Activated CD4-positive, alpha-beta T cell treated with anti-CD3 and anti-CD28 coated beads, Interleukin-2, Interleukin-6, amounts not matched to agents 100 ng/mL and 50 ng/mL, durations not matched to agents 16 hours and 8 hours (primary cell): ENCODE measurements around the gene DNASE1.
"Not testable (repeated sequence)": the region's sequence is repeated elsewhere in the genome, so short reads cannot be mapped to it uniquely, and the experiment has no call there.

Source experiments
- DNase-seq: peaks from one replicate; pipeline ENCODE4 v3.0.0-alpha.2; 2020

The DNASE1 gene, protein sequence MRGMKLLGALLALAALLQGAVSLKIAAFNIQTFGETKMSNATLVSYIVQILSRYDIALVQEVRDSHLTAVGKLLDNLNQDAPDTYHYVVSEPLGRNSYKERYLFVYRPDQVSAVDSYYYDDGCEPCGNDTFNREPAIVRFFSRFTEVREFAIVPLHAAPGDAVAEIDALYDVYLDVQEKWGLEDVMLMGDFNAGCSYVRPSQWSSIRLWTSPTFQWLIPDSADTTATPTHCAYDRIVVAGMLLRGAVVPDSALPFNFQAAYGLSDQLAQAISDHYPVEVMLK

DNA sequence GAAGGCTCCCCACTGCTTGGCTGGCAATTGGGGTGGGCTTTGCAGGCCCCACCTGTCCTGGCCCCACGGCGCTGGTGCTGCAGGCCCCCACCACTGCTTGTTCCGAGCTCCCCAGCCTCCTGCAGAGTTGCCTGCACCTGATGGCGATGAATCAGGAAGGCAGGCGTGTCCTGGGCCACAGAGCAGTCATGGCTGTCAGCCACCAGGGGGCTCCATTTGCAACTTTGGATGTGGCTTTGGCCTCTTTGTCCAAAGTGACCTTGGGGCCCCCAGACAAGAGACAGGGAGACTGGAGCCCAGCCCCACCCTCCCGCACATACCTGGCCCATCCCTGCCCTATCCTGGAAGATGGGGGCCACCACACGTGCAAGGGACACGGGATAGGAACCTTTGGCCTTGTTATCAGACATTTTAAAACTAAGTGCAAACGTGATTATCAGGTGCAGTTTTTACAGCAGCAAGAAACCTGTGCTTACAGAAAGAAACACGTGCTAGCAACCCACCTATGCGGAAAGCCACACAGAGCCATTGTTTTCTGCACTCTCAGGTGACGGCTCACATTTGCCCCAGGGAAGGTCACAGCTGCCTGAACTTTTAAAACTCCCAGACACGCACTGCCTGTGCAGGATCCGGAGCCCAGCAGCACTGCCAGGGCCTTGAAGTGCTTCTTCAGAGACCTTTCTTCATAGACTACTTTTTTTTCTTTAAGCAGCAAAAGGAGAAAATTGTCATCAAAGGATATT, at the start of gene DNASE1:
Gene DNASE1, plus strand, starts transcription at position 443 of the 743 bp plus-strand sequence. CDS start 683 bp downstream, outside the sequence.
- DNase-seq: peak; percentile 72

DNA sequence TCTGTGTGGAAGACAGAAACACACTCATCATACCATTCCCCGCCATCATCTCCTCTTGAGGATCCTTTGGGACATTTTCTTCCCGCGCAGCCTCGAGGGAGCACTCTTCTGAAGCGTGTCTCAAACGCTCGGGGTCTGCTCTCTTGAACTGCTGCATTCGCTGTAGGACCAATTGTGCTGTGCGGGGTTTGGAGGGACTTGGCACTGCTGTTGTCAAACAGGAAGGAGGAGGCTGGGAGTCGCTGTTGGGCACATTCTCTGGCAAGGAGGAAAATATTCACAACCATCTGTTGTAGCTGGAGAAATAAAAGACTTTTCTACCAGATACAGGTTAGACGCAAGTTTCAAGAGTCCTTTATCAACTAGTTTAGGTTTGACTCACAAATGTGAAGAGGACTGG, 48.0 kb upstream of the DNASE1 start:
- DNase-seq: no peak

DNA sequence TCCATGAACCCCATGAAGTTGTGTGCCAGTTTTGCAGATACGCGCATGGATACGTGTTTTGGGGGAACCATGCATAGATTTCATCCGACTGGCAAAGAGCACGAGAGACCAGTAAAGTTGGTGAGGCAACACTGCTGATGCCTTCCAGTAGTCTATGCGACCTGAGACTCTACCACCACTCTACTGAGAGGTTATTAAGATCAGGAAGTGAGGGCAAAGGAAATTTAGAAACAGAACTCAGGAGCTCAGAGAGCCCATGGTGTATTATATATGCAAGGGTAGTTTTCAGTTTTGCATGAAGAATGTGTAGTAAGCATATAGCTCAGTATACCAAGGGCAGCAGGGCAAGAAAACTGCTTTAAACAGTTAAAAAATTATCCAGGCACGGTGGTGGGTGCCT, 47.3 kb upstream of the DNASE1 start:
- no peak for DNase-seq

DNA sequence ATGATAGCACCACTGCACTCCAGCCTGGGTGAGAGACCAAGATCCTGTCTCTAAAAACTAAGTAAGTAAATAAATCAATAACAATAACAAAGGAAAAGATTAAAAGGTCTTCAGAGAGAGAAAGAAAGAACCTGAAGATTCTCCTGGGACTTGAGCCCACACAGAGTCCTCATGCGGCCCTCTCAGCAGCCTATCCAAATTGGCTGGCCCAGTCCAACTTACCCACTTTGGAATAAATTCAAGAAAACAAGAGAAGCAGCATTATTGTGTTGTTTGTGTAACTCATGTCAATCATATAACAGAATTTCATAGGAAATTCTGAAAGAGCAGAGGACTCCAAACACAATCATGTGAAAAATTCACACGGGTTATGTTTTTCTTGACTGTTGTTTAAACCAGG, 46.9 kb upstream of the DNASE1 start:
- no peak for DNase-seq

DNA sequence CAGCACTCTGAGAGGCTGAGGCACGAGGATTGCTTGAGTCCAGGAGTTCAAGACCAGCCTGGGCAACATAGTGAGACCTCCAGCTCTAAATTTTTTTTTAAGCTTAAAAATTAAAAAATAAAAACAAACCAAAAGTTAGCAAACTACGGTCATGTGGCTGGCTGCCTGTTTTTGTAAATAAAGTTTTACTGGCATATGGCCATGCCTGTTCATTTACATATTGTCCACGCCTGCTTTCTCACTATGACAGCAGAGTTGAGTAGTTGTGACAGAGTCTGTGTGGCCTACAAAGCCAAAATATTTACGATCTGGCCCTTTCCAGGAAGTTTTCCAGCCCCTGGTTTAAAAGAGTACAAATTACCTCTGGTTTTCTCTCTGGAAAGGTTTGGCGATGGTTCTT, 46.4 kb upstream of the DNASE1 start:
- DNase-seq: no peak

DNA sequence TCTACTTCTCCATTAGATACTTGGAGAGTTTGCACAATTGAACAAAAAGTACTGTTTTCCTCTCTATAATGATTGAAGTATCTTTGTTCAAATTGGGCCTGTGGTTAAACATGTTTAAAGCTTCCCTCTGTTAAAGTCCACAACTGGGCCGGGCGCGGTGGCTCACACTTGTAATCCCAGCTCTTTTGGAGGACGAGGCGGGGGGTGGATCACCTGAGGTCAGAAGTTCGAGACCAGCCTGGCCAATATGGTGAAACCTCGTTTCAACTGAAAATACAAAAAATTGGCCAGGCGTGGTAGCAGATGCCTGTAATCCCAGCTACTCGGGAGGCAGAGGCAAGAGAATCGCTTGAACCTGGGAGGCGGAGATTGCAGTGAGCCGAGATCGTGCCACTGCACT, 45.5 kb upstream of the DNASE1 start:
- DNase-seq: not testable (repeated sequence)

DNA sequence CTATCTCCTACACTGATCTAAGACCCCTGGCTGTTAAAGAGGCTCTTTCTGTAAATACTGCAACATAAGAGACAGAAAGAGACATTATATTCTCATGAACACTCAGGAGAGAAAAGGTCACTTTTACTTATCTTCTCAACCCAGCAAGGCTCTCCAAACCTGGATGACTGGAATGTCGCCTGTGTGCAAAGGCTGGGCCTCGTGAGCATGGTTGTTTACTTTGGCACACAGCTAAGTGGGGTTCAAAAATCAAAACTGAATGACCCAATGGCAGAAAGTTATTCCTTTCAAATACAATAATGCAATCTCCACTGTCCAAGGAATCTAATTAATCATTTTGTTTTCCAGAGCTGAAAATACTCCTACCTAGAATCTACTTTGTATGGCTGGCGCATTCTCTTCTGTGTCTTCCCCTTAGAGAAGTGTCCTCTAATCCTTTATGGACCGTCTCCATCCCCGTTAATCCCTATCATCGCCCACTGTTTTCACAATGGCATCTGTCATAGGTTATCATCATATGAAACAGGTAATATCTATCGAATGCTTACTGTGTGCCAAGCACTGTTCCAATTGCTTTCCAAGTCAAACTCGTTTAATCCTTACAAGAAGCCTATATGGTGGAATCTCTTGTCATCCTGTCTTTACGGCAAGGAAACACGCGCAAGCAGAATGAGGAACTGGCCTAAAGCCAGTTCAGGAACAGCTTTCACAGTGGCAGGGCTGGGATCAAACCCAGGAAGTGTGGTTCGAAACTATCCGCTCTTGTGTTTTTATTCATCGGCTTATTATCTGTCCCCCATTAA, 44.4 kb upstream of the DNASE1 start:
- DNase-seq: no peak

DNA sequence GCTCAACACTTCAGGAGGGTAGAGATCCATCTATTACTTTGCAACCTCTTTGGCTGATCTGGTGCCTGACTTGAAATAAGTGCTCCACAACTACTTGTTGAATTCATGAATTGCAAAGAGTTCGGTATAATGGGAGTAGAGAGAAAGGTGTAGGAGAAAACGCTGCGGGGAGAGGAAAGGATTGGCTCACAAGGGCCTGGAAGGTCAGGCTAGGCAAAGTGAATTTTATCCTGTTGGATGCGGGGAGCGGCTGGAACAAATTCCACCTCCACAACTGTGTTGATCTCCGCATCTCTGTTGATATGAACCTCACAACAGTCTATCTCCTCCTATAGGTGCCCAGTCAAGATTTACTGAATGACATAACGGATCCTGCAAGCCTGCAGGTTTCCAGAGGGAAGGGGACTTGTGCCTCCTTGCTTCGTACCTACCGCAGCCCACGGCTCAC, 43.8 kb upstream of the DNASE1 start:
- no peak for DNase-seq

DNA sequence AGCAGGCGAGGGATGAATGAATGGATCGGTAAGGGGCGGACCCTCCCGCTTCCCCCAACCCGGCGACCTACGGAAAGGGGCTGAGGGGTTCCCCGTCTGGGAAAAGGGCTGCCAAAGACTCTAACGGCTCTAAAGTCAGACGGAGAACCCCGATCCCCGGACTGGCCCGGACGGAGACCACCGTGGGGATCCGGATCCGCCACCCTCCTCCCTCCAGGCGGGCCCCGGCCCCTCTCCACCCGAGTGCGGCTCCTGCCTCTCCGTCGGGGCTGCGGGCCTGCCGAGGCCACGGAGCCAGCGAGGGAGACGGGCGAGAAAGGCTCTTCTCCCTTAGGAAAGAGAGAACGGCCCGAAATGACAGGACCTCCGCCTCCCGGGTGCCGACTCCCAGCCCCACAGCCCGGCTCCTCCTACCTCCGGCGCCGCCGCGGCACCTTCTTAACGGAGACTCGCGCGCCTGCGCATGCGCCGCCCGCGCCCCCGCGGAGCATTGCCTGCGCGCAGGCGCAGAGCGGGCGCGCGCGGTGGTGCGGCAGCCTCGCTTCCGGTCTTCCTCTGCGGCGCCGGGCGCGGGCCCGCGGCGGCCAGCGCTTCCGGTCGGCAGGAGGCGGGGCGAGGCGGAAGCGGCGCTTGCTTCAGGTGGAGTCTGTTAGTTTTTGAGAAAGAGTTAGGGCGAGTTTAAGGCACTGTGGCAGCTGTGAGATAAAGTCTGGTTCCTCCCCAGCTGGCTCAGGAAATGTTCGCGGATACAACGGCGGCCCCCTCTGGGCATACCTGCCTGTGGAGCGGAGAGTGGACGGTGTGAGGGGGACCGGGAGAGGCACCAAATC, 43.1 kb upstream of the DNASE1 start, which contains the start of gene SLX4:
Gene SLX4, minus strand, starts transcription at position 461 of the 830 bp plus-strand sequence. CDS start 2,642 bp downstream, outside the sequence.
- peak; percentile 95 for DNase-seq

DNA sequence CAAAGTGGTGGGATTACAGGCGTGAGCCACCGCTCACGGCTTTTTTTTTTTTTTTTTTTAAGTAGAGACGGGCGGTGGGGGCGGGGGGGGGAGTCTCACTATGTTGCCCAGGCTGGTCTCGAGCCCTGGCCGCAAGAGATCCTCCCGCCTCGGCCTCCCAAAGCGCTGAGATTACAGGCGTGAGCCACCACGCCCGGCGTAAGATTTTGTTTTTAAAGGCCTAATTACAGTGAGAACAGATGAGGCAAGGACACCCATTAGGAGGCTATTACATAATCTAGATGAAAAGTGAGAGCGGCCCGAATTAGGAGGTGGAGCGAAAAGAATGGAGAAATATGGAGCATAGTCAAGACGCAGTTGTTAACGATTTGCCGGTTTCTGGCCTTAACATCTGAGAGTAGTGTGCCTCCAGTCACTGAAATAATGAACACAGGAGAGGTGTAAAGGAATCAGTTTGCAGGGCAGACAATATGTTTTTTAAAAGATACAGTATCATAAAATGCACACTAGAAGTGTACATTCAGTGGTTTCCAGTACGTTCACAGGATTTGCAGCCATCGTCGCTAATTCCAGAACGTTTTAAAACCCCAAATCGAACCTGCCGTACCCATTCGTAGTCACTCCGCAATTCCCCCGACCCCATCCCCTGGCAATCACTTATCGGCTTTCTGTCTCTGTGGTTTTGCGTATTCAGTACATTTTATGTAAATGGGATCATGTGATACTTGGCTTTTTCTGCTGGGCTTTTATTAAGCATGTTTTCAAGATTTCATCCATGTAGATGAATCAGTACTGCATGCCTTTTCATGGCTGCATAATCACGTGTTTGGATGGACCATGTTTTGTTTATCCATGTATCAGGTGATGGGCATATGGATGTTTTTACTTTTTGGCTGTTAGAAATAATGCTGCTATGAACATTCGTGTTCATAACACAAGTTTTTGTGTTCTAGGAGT, 41.7 kb upstream of the DNASE1 start:
- no peak for DNase-seq

DNA sequence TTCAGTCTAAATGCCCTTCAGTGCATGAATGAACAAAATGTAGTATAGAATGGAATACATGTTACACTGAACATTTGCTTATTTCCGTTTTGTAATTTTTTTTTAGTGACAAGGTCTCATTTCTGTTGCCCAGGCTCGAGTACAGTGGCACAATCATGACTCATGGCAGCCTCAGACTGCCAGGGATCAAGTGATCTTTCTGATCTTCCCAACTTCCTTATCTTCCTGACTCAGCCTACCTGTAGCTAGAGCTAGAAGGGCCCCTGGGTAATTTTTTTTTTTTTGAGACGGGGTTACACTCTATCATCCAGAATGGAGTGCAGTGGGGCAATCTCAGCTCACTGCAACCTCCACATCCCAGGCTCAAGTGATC, 35.7 kb upstream of the DNASE1 start:
- no peak for DNase-seq

DNA sequence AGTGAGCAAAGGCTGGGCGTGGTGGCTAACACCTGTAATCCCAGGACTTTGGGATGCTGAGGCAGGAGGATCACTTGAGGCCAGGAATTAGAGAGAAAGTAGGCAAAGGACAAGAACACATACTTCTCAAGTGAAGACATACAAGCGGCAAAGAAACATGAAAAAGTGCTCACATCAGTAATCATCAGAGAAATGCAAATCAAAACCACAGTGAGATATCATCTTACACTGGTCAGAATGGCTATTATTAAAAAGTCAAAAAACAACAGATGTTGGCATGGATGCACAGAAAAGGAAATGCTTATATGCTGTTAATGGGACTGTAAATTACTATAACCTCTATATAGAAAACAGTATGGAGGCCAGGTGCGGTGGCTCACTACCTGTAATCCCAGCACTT, 30.8 kb upstream of the DNASE1 start:
- no peak for DNase-seq

DNA sequence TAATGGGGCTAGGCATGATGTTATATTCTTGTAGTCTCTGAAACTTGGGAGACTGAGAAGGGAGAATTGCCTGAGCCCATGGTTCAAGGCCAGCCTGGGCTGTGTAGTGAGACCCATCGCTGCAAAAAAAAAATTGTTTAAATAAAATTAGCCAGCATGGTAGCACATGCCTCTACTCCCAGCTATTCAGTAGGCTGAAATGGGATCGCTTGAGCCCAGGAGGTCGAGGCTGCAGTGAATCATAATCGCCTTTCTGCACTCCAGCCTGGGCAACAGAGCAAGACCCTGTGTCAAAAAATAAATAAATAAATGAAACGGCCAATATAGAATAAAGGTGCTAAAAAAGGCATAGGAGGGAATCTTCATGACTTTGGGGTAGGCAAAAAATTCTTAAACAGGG, 29.2 kb upstream of the DNASE1 start:
- no peak for DNase-seq

DNA sequence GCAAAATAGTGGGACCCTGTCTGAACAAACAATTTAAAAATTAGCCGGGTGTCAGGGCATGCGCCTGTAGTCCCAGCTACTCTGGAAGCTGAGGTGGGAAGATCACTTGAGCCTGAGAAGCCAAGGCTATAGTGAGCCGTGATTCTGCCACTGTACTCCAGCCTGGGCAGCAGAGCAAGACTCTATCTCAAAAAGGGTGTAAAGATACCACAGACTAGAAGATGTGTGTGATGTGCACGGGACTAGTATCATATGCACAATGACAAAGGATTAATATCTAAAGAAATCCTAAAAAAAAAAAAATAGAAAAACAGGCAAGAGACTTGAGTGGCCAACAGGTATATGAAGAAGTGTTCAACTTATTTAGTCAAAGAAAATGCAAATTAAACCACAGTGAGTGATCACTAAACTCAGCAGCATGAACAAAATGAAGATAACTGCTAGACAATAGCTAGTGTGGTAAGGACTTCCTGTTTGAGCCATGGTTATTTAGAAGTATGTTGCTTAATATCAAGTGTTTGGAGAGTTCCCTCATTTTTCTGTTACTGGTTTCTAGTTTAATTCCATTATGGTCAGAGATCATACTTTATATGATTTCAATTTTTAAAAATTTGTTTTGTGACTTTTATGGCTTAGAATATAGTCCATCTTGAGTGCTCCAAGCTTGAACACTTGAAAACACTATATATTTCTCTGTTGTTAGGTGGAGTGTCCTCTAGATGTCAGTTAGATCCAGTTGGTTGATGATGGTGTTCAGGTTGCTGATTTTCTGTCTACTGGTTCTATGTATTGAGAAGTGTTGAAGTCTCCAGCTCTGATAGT, 28.4 kb upstream of the DNASE1 start:
- DNase-seq: peak; percentile 61

DNA sequence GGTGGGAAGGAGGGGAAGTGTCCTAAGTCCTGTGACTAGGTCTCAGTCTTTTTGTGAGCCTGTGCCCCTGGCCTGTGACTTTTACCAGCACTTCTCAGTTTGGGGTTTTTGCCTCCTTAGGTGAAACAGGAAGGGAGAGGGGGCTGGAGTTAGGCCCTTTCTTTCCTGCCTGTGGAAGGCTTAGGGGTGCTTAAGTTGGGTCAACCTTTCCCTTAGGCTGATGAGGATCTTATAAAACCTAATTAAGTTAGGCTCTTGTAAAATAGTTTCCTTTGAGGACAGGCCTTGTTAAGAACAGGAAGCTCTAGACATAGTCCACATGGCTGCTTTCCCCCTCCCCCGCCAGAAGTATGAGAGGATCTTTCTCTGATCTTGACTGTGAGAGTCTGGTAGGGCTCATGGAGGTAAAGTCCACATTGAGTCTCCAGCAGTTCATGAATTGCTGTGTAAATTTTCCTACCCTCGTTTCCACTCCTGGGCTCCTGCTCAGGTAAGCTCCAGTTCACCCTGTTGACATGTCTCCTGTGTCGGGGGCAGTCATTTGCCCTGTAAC, 17.0 kb upstream of the DNASE1 start:
- DNase-seq: no peak

DNA sequence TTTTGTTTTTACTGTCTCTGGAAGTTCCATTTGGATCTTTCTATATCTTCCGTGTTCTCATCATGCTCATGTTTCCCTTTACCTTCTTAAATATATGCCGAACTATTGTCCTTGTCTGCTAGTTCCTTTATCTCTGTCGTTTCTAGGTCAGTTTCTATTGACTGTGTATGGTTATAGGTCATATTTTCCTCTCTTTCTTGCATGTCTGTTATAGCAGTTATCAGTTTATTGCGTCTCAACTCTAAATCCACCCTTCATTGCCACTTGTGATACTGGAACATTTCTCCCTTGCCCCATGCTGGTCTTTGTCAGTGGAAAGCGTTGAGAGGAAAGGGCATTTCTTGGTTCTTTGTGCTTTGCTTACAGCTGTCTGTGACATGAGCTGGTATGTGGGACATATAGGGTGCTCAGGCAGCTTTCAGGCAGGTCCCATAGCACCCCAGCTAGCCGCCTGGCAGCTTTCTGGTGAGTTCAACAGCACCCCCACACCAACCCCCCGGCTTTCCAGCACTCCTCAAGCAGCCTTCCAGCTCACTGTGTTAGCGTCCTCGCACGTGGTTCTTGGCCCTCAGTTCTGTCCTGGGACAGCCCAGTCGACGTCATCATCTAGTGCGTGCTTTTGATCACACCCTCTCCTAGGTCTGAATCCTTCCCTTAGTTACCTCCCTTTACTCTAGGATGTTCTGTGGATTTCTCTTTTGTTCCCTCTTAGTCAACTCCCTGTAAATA, 15.4 kb upstream of the DNASE1 start:
- DNase-seq: no peak

DNA sequence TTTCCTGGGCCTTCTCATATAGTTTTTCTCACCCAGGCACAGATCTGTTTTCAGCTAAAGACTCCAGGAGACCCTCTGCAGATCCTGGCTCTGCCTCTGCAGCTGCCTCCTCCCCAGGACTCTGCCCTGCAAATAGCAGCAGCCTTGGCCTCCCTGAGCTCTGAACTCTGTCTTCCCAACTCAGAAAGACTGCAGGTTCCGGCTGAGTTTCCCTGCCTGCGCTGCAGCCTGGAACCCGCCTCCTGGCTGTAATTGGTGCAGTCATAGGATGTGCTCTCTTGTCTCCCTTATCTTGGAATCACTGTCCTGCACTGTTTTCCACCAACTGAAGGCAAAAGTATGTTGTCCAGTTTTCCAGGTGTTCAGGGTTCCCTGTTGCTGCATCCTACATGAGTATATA, 14.3 kb upstream of the DNASE1 start:
- DNase-seq: no peak

DNA sequence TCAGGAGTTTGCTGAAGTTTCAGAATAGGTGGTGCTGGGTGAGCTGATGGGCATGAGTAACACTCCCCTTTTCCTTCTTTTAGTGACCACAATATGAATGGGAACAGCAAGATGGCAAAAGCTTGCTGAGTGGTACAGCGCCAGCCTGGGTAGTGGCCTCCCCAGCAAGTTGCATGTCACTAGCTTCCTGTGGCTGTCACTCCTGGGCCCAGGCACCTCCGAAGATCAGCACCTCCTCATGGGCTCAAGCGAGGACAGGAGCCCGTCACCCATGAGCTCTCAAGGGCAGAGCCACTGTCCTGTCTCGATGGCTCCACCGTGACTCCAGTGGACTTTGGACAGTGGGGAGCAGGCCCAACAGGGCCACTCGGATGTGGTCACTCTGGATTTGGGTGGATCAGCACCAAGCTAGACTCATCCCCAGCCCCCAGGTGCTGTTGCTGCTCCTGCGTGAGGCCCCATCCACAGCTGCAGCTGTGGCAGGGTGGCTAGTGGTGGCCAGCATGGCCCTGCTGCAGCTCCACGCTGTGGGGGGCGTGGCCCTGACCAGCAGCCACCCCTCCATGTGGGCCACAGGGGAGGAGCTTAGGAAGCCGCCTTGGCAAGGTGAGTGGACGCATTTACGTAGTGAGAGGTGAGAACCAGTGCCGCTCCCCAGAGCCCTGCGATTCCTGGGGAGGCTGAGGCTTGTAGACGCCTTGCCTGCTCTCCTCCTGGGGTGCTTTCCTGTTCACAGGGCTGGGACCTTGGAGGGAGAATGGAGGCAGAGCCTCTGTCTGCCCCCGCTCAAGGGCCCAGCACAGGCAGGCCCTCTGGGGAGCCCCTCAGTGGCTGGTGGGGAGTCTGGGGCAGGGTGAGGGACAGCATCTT, 13.6 kb upstream of the DNASE1 start:
- DNase-seq: no peak
